Natural killer cell treated with Interleukin-12 subunit alpha and Interleukin-12 subunit beta and Interleukin-15 and Interleukin-18, amount 100 ng/mL, for 72 hours (primary cell): Measurements from ENCODE around the gene PRKN. TPM values are rescaled to one million over a fixed set of nuclear protein-coding genes. Genes with fewer than 3 reads are reported as not detected.

Experiments used
- ATAC-seq, 2 donors: fragments of 150-1000 bp; cut with Tn5 transposase in 1 of 2; sonication (Bioruptor Pico), chemical (Tn5 transposase) in 1 of 2; 2 replicates each; pipeline ENCODE4 v1.10.0; 2021
- DNase-seq: peaks from one replicate; pipeline ENCODE4 v3.0.0; 2022; ENCODE audit warnings: low spot score
- H3K27ac Mint-ChIP-seq, 2 donors: 1 replicate in 1 of 2; 2 replicates in 1 of 2; pipeline ENCODE4 v1.8.0; 2022; ENCODE audit warnings: mixed read lengths in 2 of 2, mild to moderate bottlenecking in 1 of 2, moderate library complexity in 1 of 2
- H3K27me3 Mint-ChIP-seq, 2 donors: 1 replicate in 1 of 2; 2 replicates in 1 of 2; pipeline ENCODE4 v1.8.0; 2022; ENCODE audit warnings: mixed read lengths in 2 of 2
- H3K36me3 Mint-ChIP-seq: one replicate; pipeline ENCODE4 v1.8.0; 2022; ENCODE audit warnings: mixed read lengths
- H3K4me1 Mint-ChIP-seq, 2 donors: 1 replicate in 1 of 2; 2 replicates in 1 of 2; pipeline ENCODE4 v1.8.0; 2022; ENCODE audit warnings: low read depth in 2 of 2, mixed read lengths in 2 of 2, mild to moderate bottlenecking in 1 of 2
- H3K4me3 Mint-ChIP-seq: one replicate; pipeline ENCODE4 v1.8.0; 2022; ENCODE audit warnings: mixed read lengths
- H3K9me3 Mint-ChIP-seq: 2 replicates; pipeline ENCODE4 v1.8.0; 2022; ENCODE audit warnings: mixed read lengths
- total RNA-seq, 2 donors: library from RNA; stranded (reverse); gene quantifications; one replicate each; pipeline ENCODE4 v1.2.3, GENCODE V29; 2022

PRKN gene
- total RNA-seq, 2 donors from 2014 or later: not detected

DNA sequence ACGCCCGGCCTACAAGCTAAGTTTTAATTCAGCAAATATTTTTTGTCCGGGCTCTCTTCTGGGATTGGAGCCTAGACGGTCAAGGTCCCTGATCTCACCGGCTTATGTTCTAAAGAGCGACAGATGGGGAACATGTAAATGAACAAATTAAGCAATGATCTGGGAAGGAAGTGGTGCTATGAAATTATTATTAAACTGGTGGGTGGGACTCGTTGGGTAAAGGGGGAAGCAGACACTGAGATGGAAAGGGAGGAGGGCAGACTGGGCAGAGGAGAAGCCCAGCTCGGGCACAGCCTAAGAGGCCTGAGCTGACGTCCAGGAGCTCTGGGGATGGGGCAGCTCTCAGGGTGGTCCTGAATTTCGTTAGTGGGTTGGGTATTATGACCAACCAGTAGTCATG, 1371.9 kb downstream of the PRKN start:
- DNase-seq (no peak), ATAC-seq (no peak)
- Mint-ChIP-seq H3K36me3 (no peaks in the 10 kb centered on the region), H3K4me1 (peaks cover 16 to 19% of the 10 kb centered on the region in 2 donors), H3K27ac (peak overlapping the region in 1 of 2 donors; percentile 19), H3K4me3 (peak overlapping the region; percentile 52), H3K9me3 (no peaks in the 10 kb centered on the region), H3K27me3 (peaks cover 0 to 7% of the 10 kb centered on the region in 2 donors)

DNA sequence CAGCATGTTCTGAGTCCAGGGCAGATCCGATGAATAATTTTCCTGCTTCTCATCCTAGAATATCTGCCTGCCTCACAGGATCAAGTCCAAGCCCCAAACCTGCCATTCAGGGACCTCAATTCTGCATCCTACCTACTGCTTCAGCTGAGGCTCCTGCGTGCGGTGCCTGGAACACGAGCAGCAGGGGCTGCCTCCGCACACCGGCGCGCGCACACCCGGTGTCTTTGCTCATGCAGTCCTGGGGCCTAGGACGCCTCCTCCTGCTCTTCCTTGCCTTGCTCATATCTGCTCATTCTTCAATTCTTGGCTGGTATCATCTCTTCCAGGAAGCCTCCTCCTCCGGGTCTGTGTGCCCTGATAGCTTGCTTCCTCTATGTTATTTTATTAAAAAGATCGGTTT, 1372.6 kb downstream of the PRKN start:
- Mint-ChIP-seq H3K9me3 (no peaks in the 10 kb centered on the region), H3K27ac (peak overlapping the region in 1 of 2 donors; percentile 19), H3K4me3 (no peak overlapping the region), H3K36me3 (no peaks in the 10 kb centered on the region), H3K4me1 (peaks cover 16 to 19% of the 10 kb centered on the region in 2 donors), H3K27me3 (peaks cover 0 to 3% of the 10 kb centered on the region in 2 donors)
- no peak for DNase-seq
- ATAC-seq: no peak

GRCh38 chr6:161354276-161354840, 1373.2 kb downstream of the PRKN start:
- H3K27me3 Mint-ChIP-seq: no peaks in the 10 kb centered on the region
- no peak overlapping the region for H3K27ac Mint-ChIP-seq
- no peaks in the 10 kb centered on the region for H3K36me3 Mint-ChIP-seq
- ATAC-seq: no peak
- H3K4me3 Mint-ChIP-seq: no peak overlapping the region
- H3K9me3 Mint-ChIP-seq: no peaks in the 10 kb centered on the region
- DNase-seq: no peak
- peaks cover 16 to 19% of the 10 kb centered on the region in 2 donors for H3K4me1 Mint-ChIP-seq

- no peaks in the 10 kb centered on the region for H3K27me3 Mint-ChIP-seq
- no peak overlapping the region for H3K27ac Mint-ChIP-seq
- peak in 1 of 2 donors; percentile 37 for ATAC-seq
Observed at GRCh38 chr6:161353208-161353613, 1374.4 kb downstream of the PRKN start.

GRCh38 chr6:161351858-161352257, 1375.7 kb downstream of the PRKN start:
- no peaks in the 10 kb centered on the region for H3K27me3 Mint-ChIP-seq
- no peaks in the 10 kb centered on the region for H3K9me3 Mint-ChIP-seq
- no peak overlapping the region for H3K27ac Mint-ChIP-seq
- ATAC-seq (no peak), DNase-seq (no peak)
- H3K4me1 Mint-ChIP-seq: peaks cover 9 to 10% of the 10 kb centered on the region in 2 donors
- H3K36me3 Mint-ChIP-seq: no peaks in the 10 kb centered on the region
- no peak overlapping the region for H3K4me3 Mint-ChIP-seq

More at GRCh38 chr6:161353208-161353613, 1374.4 kb downstream of the PRKN start:
- Mint-ChIP-seq H3K36me3 (no peaks in the 10 kb centered on the region), H3K4me1 (peaks cover 16 to 19% of the 10 kb centered on the region in 2 donors), H3K4me3 (no peak overlapping the region), H3K9me3 (no peaks in the 10 kb centered on the region)
- DNase-seq: no peak

- H3K27ac Mint-ChIP-seq: no peak overlapping the region
- H3K9me3 Mint-ChIP-seq: no peaks in the 10 kb centered on the region
- peak in 1 of 2 donors; percentile 33 for ATAC-seq
- no peaks in the 10 kb centered on the region for H3K27me3 Mint-ChIP-seq
- H3K36me3 Mint-ChIP-seq: no peaks in the 10 kb centered on the region
- H3K4me1 Mint-ChIP-seq: no peaks in the 10 kb centered on the region
- DNase-seq: no peak
- H3K4me3 Mint-ChIP-seq: no peak overlapping the region
Observed at GRCh38 chr6:161349886-161350285, 1377.7 kb downstream of the PRKN start.

DNA sequence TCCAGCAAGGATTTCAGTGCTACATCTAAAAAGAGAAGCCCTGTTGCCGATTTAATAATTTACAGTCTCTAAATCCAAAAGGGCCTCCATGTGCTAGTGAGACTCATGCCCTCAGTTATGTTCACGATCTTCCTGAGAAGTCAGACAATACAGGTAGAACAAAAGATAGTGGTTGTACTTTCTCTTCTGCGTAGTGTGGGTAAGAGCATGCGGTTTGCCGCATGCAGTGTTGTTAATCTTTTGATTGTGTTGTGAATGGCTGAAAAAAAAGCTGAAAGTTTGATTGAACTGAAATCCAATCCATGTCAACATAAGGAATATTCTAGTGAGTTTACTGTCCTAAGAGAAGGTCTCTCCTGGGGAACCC, 1379.0 kb downstream of the PRKN start:
- DNase-seq (no peak), ATAC-seq (peak in 1 of 2 donors; percentile 64)
- Mint-ChIP-seq H3K36me3 (no peaks in the 10 kb centered on the region), H3K27me3 (no peaks in the 10 kb centered on the region), H3K27ac (no peak overlapping the region), H3K4me3 (no peak overlapping the region), H3K9me3 (no peaks in the 10 kb centered on the region), H3K4me1 (no peaks in the 10 kb centered on the region)

- DNase-seq (no peak), ATAC-seq (peak in 1 of 2 donors; percentile 61)
- Mint-ChIP-seq H3K4me3 (no peak overlapping the region), H3K27me3 (no peaks in the 10 kb centered on the region), H3K27ac (no peak overlapping the region), H3K9me3 (no peaks in the 10 kb centered on the region), H3K4me1 (no peaks in the 10 kb centered on the region), H3K36me3 (no peaks in the 10 kb centered on the region)
Observed at GRCh38 chr6:161347988-161348627, 1379.5 kb downstream of the PRKN start.

- no peak overlapping the region for H3K27ac Mint-ChIP-seq
- no peaks in the 10 kb centered on the region for H3K27me3 Mint-ChIP-seq
- H3K4me3 Mint-ChIP-seq: no peak overlapping the region
- DNase-seq (no peak), ATAC-seq (no peak)
- H3K9me3 Mint-ChIP-seq: no peaks in the 10 kb centered on the region
- peaks cover 0 to 2% of the 10 kb centered on the region in 2 donors for H3K4me1 Mint-ChIP-seq
- no peaks in the 10 kb centered on the region for H3K36me3 Mint-ChIP-seq
Observed at GRCh38 chr6:161347125-161347524, 1380.4 kb downstream of the PRKN start.

DNA sequence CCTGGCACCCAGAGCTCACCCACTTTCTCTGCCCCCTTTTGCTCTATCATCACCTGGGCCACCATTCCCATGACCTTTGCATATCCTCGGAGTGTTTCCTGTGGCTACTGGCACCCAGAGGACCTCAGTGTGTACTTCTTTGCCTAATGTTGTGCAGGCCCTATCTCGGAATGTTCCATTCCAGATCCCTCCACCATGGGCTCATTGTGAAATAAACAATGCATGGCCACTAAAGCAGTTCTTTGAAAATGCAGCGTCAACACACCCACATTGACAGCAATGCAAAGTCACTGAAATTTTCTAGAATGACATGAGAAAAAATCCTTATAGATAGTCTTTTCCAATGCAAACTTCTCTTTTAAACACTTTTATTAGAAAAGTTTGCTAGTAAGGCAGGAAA, 1380.8 kb downstream of the PRKN start:
- Mint-ChIP-seq H3K27me3 (no peaks in the 10 kb centered on the region), H3K4me1 (peaks cover 0 to 2% of the 10 kb centered on the region in 2 donors), H3K9me3 (no peaks in the 10 kb centered on the region), H3K4me3 (no peak overlapping the region), H3K36me3 (no peaks in the 10 kb centered on the region), H3K27ac (no peak overlapping the region)
- DNase-seq (no peak), ATAC-seq (no peak)

DNA sequence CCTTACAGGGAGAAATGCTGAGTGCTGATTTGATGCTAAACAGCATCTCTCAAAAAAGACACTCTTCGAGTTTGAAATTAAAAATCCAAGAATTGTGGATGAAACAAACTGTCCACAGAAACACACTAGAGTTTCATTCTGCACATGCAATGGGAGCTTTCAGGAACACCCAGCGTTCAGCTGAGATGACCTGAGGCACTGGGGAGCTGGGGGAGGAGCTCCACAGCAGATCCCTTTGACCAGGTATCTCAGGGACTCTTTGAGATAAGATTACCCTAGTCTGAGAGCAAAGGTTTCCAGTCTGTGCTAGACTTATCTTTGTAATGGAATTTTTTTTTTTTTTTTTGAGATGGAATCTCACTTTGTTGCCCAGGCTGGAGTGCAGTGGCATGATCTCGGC, 1382.9 kb downstream of the PRKN start:
- H3K27ac Mint-ChIP-seq: no peak overlapping the region
- no peaks in the 10 kb centered on the region for H3K9me3 Mint-ChIP-seq
- no peak overlapping the region for H3K4me3 Mint-ChIP-seq
- H3K4me1 Mint-ChIP-seq: peaks cover 0 to 2% of the 10 kb centered on the region in 2 donors
- ATAC-seq: no peak
- peaks cover 0 to 3% of the 10 kb centered on the region in 2 donors for H3K27me3 Mint-ChIP-seq
- H3K36me3 Mint-ChIP-seq: no peaks in the 10 kb centered on the region
- no peak for DNase-seq

DNA sequence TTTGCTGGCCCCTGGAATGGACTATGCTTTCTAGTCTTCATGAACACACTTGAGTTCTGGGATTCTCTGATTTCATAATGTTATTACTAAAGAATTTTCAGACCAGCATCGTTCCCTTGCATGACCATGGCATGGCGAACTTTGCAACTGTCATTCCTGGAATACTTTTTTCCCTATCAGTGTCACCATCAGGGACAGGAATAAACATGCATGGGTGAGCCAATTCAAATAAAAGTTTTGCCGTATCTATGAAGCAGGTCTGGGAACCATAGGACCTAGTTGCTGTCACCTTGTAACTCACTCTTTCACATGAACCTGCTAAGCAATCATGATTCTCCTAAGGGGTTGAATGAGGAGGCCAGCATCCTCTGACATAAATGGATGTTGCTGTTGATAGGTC, 1385.5 kb downstream of the PRKN start:
- H3K4me3 Mint-ChIP-seq: no peak overlapping the region
- no peak for ATAC-seq
- H3K36me3 Mint-ChIP-seq: no peaks in the 10 kb centered on the region
- no peak for DNase-seq
- peaks cover 0 to 2% of the 10 kb centered on the region in 2 donors for H3K4me1 Mint-ChIP-seq
- H3K27me3 Mint-ChIP-seq: peaks cover 0 to 3% of the 10 kb centered on the region in 2 donors
- no peak overlapping the region for H3K27ac Mint-ChIP-seq
- no peaks in the 10 kb centered on the region for H3K9me3 Mint-ChIP-seq

GRCh38 chr6:161341638-161342037, 1385.9 kb downstream of the PRKN start:
- Mint-ChIP-seq H3K36me3 (no peaks in the 10 kb centered on the region), H3K4me1 (peaks cover 0 to 2% of the 10 kb centered on the region in 2 donors), H3K27ac (peak overlapping the region in 1 of 2 donors; percentile 77), H3K9me3 (no peaks in the 10 kb centered on the region), H3K27me3 (peaks cover 0 to 3% of the 10 kb centered on the region in 2 donors), H3K4me3 (no peak overlapping the region)
- no peak for ATAC-seq
- no peak for DNase-seq

GRCh38 chr6:161338015-161338414, 1389.6 kb downstream of the PRKN start:
- no peaks in the 10 kb centered on the region for H3K9me3 Mint-ChIP-seq
- no peak for ATAC-seq
- no peak for DNase-seq
- H3K4me1 Mint-ChIP-seq: peaks cover 0 to 2% of the 10 kb centered on the region in 2 donors
- H3K27me3 Mint-ChIP-seq: peaks cover 0 to 3% of the 10 kb centered on the region in 2 donors
- H3K36me3 Mint-ChIP-seq: no peaks in the 10 kb centered on the region
- no peak overlapping the region for H3K4me3 Mint-ChIP-seq
- H3K27ac Mint-ChIP-seq: no peak overlapping the region
